AG10803 (cell line): Measurements from ENCODE around the gene S1PR2.
A peak's percentile ranks its signal among the peaks of the same experiment; 100 is the strongest.

Experiments
- DNase-seq: peaks from one replicate; pipeline ENCODE4 v3.0.0; 2010; ENCODE audit warnings: low read depth
- H3K4me3 ChIP-seq: 2 replicates; pipeline ENCODE4 v1.5.1; 2011; ENCODE audit warnings: mild to moderate bottlenecking, low read length, control low read depth
- TF ChIP-seq, protein P1 (sequence below): conservative IDR thresholded peaks from 2 replicates; pipeline ENCODE4 v1.5.1; 2011; ENCODE audit warnings: mild to moderate bottlenecking, low read length, control low read depth, inconsistent platforms

Gene S1PR2

DNA sequence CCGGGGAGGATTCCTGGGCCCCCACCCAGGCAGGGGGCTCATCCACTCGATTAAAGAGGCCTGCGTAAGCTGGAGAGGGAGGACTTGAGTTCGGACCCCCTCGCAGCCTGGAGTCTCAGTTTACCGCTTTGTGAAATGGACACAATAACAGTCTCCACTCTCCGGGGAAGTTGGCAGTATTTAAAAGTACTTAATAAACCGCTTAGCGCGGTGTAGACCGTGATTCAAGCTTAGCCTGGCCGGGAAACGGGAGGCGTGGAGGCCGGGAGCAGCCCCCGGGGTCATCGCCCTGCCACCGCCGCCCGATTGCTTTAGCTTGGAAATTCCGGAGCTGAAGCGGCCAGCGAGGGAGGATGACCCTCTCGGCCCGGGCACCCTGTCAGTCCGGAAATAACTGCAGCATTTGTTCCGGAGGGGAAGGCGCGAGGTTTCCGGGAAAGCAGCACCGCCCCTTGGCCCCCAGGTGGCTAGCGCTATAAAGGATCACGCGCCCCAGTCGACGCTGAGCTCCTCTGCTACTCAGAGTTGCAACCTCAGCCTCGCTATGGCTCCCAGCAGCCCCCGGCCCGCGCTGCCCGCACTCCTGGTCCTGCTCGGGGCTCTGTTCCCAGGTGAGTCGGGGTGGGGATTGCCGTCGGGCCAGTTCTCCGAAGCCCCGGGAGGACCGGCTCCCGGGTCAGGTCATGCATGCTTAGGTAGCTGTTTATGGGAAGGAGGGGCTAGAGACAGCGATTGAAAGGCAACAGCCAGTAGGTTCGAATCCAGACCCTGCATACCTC, 39.7 kb upstream of the S1PR2 start, which contains the start of gene ICAM1:
Gene ICAM1 (plus strand): TSS at position 505 of the 779 bp plus-strand sequence. CDS start 40 bp downstream, at position 545.
- TF ChIP-seq, protein P1, sequence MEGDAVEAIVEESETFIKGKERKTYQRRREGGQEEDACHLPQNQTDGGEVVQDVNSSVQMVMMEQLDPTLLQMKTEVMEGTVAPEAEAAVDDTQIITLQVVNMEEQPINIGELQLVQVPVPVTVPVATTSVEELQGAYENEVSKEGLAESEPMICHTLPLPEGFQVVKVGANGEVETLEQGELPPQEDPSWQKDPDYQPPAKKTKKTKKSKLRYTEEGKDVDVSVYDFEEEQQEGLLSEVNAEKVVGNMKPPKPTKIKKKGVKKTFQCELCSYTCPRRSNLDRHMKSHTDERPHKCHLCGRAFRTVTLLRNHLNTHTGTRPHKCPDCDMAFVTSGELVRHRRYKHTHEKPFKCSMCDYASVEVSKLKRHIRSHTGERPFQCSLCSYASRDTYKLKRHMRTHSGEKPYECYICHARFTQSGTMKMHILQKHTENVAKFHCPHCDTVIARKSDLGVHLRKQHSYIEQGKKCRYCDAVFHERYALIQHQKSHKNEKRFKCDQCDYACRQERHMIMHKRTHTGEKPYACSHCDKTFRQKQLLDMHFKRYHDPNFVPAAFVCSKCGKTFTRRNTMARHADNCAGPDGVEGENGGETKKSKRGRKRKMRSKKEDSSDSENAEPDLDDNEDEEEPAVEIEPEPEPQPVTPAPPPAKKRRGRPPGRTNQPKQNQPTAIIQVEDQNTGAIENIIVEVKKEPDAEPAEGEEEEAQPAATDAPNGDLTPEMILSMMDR: no peak
- H3K4me3 ChIP-seq: peak within 1 kb of the TSS; percentile 40
- DNase-seq: peak; percentile 39

DNA sequence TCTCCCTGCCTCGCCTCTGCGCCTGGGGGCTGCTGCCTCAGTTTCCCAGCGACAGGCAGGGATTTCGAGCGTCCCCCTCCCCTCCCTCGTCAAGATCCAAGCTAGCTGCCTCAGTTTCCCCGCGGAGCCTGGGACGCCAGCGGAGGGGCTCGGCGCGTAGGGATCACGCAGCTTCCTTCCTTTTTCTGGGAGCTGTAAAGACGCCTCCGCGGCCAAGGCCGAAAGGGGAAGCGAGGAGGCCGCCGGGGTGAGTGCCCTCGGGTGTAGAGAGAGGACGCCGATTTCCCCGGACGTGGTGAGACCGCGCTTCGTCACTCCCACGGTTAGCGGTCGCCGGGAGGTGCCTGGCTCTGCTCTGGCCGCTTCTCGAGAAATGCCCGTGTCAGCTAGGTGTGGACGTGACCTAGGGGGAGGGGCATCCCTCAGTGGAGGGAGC, 39.1 kb upstream of the S1PR2 start:
- TF ChIP-seq, protein P1: no peak
- no peak for DNase-seq
- peak overlapping the region; percentile 33 for H3K4me3 ChIP-seq

DNA sequence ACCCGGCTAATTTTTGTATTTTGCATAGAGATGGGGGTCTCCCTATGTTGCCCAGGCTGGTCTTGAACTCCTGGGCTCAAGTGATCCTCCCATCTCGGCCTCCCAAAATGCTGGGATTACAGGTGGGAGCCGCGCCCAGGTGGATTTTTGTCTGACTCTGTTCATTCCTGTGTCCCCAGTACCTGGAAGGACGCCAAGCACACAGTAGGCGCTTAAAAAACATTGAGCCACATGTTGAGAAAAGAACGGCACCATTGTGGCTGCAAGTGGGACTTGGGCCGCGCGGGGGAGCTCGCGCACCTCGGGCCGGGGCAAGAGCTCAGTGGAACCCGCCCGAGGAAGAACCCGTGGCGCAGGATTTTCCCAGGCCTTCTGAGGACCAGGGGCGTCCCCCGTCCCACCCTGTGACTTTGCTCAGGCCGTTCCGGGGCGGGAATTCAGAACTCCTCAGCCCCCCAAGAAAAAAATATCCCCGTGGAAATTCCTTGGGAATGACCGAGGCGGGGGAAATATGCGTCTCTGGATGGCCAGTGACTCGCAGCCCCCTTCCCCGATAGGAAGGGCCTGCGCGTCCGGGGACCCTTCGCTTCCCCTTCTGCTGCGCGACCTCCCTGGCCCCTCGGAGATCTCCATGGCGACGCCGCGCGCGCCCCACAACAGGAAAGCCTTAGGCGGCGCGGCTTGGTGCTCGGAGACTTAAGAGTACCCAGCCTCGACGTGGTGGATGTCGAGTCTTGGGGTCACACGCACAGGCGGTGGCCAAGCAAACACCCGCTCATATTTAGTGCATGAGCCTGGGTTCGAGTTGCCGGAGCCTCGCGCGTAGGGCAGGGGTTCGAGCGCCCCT, 38.4 kb upstream of the S1PR2 start:
- TF ChIP-seq, protein P1: peak; percentile 87
- DNase-seq: peak; percentile 62
- H3K4me3 ChIP-seq: no peak overlapping the region; the same call in 1 of the 2 replicates

DNA sequence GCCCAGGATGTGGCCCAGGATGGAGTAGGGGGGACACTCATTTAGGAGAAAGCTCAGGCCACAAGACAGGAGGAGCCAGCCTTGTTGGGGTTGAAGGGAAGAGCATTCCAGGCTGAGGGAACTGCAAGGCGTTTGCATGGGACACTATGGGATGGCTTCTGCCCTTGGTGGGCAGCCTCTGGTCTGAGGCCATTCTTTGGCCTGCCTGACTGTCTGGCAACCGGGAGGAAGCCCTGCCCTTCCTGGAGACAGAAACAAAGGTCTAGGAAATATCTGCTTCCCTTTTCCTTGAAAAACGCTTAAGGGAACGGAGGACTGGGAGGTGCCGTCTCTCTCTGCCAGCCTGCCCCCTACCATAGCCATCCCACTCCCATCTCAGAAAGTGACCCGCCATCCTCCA, 36.9 kb upstream of the S1PR2 start:
- TF ChIP-seq, protein P1: no peak
- no peak overlapping the region for H3K4me3 ChIP-seq
- no peak for DNase-seq

DNA sequence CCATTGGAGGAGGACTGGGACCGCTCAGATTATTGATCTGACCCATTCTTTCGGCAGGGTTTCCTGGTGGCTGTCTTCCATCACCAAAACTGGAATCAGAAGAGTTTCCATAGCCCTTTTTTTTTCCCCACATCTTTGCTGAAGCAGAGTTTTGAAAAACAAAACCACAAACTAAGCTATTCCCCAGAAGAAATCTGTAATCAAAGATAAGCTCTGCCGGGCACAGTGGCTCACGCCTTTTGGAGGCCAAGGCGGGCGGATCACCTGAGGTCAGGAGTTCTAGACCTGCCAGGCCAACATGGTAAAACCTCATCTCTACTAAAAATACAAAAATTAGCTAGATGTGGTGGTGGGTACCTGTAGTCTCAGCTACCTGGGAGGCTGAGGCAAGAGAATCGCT, 35.6 kb upstream of the S1PR2 start:
- no peak overlapping the region for H3K4me3 ChIP-seq
- TF ChIP-seq, protein P1: no peak
- DNase-seq: no peak

DNA sequence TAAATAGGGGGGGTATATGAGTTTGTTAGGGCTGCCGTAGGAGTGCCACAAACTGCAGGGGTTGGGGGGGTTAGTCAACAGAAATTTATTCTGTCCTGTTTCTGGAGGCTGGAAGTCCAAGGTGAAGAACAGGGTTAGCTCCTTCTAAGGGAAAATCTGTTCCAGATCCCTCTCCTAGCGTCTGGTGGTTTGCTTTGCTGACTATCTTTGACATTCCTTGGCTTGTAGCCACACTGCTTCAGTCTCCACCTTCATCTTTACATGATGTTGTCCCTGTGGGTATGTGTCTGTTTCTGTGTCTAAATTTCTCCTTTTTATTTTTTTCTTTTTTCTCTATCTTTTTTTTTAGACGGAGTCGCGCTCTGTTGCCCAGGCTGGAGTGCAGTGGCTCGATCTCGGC, 31.6 kb upstream of the S1PR2 start:
- TF ChIP-seq, protein P1: no peak
- no peak overlapping the region for H3K4me3 ChIP-seq
- DNase-seq: peak; percentile 33
